ENCODE measurements around the gene DTD1.

DTD1 gene

DNA sequence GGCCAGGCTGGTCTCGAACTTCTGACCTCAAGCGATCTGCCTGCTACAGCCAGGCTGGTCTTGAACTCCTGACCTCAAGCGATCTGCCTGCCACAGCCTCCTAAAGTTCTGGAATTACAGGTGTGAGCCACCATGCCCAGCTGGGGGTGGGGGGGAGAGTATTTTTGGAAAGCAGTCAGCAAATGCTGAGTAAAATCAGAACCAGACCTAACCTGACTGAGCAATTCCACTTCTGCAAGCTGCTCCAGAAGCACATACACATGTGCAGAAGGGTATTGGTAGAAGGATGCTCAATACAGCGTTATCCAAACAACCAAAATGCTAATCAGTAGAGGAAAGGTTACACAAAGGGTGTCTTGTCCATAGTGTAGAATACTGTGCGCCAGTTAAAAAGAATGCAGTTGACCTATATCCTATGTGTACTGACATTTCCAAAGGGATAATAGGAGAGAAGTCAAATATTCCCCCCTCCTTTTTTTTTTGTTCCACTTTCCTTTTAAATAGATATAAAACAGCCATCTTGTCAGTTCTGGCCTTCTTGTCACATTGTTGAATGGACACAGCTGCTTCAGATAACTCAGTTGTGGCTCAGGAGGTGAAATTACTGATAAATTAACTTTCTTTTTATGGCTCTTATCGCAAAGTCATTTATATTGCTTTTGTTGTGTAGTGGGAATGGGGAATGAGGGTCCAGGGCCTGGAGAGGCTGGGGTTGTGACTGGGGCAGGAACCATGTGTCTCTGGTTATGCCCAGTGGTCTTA, 74.6 kb downstream of the DTD1 start:
- DNase-seq (ENCODE audit: low read depth, low spot score), result no peak

DNA sequence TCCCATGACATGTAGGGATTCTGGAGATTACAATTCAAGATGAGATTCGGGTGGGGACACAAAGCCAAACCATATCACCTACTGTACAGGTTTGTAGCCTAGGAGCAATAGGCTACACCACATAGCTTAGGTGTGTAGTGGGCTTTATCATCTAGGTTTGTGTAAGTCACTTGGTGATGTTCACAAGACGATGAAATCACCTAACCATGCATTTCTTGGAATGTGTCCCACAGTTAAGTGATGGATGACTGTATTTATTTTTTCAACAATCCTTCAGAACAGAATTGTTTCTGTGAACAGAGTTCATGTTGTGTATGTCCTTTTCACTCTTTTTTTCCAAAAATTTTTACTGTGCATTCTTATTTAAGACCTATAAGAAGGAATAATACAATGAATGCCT, 76.1 kb downstream of the DTD1 start:
- DNase-seq (ENCODE audit: low read depth, low spot score), result peak; percentile 28

DNA sequence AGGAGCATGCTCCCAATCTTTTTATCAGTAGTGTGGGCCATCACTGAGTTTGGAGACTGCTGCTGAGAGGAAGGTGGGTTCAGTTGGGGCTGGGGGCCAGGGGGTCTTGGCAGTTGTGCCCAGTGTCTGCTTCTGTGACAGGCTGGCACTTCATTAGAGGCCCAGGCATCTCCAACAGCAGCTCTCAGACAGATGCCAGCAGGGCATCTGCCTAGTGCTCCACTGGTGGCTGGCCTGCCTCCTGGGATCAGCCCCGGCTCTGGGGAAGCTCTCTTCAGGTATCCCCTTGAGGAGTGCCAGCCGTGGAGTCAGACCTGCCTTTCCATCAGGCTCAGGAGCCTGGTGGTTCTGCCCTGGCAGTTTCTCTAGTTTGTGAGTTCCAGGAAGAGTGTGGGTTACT, 77.3 kb downstream of the DTD1 start:
- no peak for DNase-seq (ENCODE audit: low read depth, low spot score)

DNA sequence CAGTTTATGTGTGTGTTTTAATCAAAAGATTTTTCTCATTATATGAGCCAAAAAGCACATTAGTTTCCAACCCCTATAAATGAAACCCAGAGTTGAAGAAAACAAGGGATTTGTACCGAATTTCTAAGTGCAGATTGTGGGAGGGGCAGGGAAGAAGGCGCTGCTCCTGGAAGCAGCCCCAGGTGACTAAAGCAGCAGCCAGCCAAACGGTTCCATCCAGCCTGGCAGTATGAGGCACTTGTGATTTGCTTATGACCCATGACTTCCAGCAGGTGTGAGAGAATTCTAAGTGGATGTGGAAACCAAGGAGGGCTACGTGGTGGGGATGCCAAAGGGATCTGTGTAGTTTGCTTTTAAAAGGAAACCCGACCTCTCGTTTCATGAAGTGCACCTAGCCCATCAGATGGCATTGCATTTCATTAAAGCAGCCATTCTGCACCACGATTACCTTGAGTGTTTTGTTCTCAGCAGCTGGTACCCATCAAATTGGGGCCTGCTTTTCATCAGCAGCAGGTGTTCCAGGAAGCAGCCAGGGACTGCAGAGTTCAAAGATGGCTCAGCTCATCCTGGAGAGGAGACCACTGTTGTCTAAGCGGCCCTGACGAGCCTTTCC, 79.1 kb downstream of the DTD1 start:
- DNase-seq (ENCODE audit: low read depth, low spot score), result peak; percentile 11

DNA sequence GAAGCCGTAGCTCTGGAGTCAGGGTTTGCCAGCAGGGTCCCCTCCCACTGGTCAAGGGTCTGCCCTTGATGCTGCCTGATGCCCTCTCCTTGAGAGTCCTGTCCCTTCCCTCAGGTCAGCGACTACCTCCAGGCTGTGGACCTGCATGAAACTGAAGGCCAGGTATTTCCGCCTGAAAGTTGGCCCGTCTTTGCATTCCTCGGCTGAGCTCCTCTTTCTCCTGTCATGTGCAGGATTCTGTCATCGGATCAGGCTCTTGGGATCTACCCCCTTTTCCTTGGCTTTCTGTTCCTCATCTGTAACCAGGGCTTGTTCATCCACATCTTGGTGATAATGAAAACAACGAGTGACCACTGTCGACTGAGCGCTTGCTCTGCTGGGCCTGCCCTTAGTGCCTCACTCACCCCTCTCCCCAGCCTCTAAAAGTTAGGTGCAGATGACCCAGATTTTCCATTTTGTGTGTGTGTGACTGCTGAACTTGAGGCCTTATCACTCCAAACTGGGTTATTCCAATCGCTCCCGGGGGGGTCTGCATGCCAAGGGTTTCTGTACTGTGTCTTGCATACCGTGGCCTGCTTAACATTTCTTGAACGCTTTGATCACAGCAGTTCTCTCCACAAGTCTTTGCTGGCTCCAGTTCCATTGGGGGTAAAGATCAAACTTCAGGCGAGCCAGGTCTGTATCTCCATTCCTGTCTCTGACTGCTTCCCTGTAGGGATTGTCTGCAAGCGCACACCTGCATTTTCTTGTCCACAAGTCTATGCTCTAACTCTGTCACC, 81.6 kb downstream of the DTD1 start:
- peak; percentile 72 for DNase-seq (ENCODE audit: low read depth, low spot score)

DNA sequence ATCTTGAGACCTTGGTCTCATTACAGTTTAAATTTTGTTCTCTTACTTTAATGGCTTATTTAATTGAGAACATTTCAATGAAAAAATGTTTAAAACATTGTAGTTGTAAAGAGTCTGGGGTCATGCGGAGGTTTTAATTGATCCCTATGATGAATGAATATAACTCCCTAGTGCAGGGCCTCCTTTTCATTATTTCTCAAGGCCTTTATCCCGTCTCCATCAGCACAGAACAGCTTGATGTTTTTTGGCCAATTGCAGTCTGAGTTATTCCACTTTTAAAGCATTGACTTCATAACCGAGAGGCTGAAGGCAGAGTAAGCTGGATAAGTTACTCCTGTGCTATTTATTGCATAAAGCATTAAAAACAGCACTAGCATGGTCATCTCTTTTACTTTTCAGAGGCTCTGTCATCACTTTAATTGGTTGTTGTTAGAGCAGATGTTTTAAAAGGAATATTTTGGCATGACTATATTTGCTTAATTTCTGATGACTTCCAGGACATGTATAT, 83.4 kb downstream of the DTD1 start:
- no peak for DNase-seq (ENCODE audit: low read depth, low spot score)

DNA sequence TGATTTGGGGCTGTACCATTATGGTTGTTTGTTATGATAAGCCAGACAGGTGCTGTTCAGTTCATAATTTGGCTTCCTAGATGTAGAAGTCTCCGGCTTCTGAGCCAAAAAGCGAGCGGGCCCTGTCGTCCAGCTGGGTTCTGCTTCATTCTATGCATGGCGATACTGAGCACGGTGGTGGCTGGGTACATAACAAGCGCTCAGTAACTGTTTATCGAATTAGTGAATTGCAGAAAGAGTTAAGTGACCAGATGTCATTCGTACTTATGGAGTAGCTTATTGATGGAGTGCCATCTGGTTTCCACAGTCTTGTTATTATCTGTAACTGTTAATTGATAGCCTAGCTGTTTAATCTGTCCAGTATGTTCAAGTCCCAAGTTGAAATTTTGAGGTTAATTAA, 85.0 kb downstream of the DTD1 start:
- no peak for DNase-seq (ENCODE audit: low read depth, low spot score)

DNA sequence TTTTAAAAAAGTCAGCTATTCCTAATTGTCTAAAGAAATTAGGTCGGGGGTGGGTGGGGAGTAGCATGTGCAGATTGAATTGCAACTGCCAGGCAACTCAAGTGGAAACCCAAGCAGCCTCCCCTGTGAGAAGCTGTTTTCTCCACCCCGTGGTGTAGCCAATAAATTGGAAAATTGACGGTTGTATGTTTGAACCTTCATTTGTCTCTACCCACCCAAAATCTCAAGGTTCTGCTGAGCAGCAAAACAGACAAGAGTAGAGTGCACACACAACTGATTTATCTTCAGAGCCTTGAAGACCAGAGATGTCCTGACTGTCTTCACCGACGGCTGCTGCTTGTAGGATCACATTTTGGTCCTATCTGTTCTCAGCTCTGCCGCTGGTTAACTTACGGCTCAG, 88.5 kb downstream of the DTD1 start:
- no peak for DNase-seq (ENCODE audit: low read depth, low spot score)

DNA sequence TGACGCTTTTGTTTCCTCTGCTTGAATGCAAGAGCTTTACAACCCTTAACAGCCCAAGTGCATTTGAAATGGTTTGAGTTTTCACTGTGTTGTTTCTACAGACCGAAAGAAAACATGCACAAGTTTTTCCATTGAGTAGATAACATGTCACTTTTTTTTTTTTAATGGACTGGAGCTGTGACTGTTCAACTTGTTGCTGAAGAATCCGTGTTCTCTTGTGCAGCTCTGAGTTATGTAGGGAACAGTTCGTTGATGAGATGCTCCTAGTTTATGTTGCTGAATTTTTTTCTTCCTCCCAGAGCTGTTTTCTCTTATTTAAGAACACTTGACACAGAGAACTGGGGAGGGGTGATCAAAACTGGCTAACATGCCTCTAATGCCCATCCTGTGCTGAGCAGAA, 89.3 kb downstream of the DTD1 start:
- DNase-seq (ENCODE audit: low read depth, low spot score), result no peak

DNA sequence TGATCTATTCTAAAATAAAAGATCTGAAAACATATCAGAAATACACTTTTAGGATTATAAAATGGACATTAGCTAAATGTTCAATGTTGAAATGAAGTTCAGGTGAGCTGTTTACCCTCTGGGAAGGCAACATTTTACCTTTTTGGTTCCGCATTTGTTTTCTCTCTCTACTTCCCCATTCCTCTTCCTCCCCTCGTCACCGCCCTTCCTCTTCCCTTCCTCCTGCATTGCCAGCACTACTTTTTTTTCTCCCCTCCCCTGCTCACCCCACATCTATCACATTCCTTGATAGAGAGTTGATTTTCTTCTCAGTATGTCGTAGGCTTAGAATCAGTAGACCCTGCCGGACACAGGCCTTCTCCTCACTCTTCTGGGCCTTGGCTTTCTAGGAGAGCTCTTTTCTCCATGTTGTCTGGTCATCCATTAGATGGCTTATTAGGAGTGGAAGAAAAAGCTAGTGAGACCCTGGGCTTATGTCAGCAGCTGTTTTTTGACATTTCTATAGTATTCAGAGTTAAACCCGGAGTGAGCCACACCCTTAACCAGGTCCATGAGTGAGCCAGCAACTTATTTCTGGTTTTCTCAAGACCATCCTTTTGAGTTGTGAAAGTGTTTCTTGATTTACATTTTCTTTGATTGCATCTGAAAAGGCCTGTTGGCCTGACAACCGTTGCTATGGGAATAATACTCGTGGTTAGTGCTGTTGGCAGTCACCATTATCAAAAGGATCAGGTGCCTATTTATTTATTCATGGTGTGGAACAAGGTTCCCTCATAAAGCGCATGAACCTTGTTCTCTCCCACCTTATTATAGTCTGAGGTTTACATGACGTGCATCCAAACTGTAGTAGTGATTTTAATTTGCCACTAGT, 90.9 kb downstream of the DTD1 start:
- DNase-seq (ENCODE audit: low read depth, low spot score), result peak; percentile 84

DNA sequence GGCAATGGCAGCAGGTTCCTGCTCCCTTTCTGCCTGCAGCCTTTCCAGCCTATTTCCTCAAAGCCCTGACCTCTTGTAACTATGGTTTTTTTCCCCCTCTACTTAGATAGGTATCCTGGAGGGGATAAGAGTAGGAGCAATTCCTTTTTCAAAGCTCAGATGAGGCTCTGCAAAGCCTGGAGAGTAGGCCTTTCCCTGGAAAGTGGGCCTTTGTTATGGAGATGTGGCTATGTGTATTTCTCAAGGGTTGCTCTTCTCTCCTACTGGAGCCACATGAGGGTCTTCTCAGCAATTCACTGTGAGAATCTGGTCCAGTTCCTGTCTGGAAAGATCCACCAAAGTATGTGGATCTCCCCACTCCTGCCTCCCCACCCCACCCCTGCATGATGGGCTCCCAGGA, 96.0 kb downstream of the DTD1 start:
- DNase-seq (ENCODE audit: low read depth, low spot score), result no peak

DNA sequence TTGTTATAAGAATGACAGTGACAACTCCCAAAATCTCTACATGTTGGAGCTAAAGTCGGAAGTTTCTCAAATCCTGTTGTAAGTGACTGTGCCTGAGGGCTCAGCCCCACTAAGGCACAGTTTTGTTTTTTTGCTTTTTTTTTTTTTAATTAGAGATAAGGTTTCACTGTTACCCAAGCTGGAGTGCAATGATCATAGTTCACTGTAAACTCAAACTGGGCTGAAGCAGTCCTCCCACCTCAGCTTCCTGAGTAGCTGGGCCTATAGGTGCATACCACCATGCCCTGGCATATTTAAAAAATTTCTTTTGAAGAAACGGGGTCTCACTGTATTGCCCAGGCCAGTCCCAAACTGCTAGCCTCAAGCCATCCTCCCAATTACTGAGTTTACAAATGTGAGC, 96.9 kb downstream of the DTD1 start:
- no peak for DNase-seq (ENCODE audit: low read depth, low spot score)

DNA sequence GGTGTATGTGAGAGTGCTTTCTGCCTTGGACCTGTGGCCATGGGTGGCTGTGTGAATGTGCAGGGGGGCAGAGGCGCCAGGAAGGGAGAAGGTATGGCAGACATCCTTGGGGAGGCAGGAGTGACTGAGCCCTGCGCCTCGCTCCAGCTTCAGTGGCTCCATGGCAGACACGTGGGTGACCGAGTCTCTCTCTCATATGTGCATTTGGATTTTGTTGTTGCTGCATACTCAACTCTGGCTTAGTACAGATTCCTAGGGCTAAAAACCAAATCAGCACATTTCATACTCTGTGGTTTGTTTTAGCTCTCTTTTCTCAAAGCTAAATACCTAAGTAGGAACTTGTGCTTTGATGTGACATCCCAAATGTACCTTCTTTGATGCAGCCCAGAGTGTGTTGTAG, 97.6 kb downstream of the DTD1 start:
- DNase-seq (ENCODE audit: low read depth, low spot score), result no peak

DNA sequence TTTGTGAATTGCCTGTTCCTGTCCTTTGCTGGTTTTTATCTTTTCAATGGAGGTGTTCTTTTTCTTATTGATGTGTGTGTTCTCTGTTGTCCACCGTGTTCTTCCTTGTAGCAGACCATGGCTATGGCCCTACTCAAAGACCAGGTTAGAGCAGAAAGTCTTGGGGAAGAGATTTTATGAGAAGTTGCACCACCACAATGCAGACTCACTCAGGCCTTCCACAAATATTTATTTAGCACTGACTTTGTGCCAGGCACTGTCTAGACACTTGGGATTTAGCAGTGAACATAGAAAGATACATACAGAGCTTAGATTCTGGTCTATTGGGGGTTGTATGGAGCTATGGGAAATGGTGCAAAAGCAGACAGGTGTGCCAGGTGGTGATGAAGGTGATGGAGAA, 98.8 kb downstream of the DTD1 start:
- DNase-seq (ENCODE audit: low read depth, low spot score), result no peak

DNA sequence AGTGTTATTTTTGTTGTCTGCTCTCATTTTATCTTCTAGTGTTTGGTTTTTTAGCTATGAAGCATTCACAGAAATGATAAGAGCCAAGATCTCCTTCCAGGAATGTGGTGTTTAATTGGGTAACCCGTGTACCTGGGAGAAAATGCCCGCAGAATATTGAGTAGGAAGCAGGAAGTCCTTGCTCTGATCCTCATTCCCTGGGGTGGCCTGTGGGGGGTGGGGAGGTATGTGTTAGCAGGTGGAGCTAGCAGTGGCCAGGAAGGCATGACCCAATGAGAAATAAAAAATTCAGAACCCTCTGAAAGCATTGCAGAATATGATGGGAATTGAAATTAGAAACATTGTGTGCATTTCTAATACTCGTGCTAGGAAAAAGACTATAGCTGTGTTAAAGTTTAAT, 100.8 kb downstream of the DTD1 start:
- DNase-seq (ENCODE audit: low read depth, low spot score), result no peak

DNA sequence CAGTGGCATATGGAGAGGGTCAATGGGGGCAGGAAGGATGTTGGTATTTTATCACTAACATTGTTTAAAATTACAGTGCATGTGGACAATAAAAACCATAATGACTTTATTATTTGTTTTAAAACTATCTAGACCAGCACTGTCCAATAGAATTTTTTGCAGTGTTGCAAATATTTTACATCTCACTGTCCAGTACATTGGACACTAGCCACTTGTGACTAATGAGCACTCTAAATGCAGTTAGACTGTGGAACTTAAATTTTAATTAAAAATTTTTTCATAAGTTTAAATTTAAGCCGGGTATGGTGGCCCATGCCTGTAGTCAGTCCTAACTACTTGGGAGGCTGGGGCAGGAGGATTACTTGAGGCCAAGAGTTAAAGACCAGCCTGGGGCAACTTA, 101.7 kb downstream of the DTD1 start:
- no peak for DNase-seq (ENCODE audit: low read depth, low spot score)

DNA sequence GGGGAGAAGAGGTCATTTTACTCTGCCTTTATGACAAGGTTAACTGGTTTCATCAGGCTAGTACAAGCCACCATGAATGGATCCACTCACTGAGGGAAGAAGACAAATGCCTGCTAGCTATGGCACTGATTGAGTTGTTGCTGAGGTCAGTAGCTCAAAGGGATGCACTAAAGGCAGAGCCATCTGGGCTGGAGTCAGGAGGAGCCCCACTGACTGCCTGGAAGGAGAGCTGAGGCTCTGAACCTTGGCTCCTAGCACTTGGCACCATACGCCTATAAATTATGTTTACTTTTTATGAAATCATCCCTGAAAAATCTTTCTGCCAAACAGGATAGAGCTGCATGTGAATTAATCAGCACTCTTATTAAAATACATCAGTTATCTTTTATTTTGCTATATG, 104.6 kb downstream of the DTD1 start:
- DNase-seq (ENCODE audit: low read depth, low spot score), result no peak

DNA sequence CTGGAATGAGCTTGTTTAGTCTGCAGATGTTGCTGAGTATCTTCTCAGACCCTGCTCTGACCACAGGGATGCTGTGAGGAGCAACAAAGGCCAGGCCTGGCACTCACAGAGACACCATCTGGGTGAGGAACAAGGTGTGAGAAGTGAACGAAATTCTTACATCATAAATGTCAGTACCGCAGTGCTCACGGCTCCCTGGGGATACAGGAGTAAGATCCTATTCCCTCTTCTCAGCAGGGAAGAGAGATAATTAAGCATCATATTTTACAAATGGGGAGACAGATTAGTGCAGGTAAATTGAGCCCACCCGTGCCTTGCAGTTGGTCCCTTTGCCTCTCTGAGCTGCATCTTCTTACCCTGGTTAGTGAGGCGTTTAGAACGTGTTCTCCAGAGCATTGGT, 106.2 kb downstream of the DTD1 start:
- no peak for DNase-seq (ENCODE audit: low read depth, low spot score)

DNA sequence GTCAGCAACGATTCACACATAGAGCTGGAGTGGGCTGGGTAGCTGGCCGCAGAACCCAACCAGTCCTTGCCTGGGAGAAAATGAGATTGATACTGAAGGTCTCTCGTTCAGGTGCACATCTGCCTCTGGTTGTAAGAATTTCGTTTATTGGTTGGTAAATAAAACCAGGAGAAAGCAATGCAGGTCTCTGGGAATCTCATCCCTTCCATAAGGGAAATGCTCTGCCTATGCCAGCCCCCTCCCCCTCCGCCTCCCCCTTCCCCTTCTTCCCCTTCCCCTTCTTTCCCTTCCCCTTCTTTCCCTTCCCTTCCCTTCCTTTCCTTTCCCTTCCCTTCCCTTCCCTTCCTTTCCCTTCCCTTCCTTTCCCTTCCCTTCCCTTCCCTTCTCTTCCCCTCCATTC, 107.3 kb downstream of the DTD1 start:
- DNase-seq (ENCODE audit: low read depth, low spot score), result no peak

DNA sequence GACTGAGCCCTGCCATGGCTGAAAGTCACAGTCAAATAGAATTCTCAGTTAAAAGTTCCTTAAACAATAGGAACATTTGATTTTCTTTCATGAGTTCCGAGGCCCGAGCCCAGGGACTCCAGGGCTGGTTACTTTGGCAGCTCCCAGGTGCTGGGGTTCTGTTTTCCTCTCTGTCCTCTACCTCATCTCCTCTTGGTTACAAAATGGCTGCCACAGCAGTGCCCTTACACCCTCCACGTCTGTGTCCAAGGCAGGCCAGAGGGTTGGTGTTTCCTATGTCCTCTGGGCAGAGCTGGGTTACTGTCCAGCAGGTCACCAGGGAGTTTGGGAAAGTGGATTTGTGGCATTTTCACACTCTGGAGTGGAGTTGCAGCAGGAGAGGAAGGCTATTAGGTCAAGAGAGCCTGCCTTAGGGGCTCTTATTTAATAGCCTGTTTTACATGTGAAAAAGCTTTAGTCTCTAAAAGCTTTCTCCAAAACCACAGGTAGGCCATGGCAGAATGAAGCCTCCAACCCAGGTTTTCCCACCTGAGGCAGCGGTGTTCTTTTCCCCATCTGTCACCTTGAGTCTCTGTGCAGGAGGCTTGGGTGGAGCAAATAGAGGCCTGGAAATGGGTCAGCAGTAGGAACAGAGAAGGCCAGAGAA, 111.0 kb downstream of the DTD1 start:
- no peak for DNase-seq (ENCODE audit: low read depth, low spot score)

DNA sequence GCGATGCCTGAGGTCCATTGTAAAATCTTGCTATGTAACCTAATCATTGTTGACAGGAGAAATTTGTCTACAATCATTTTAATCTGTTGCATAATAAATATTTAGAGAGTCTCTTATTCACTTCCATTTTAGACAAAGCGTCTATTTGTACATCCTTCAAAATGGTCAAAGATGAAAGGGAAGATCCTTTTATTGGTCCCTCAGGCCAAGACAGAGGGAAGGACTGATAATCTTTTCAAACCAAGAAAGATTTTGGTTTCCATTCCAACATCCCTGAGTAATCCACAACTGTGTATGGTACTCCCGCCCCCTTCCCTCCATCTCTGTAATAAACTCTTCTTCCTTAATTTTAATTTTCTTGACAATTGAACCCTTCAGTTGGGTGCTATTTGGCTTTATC, 114.1 kb downstream of the DTD1 start:
- DNase-seq (ENCODE audit: low read depth, low spot score), result no peak

Data from astrocyte of the hippocampus (primary cell).